Measurements from ENCODE around the gene LPIN3. TPM values are rescaled to one million over a fixed set of nuclear protein-coding genes. Genes with fewer than 3 reads are reported as not detected.

LPIN3 gene
- total RNA-seq, 1 experiment from 2014 or later, result 4.5 TPM

GRCh38 chr20:41395667-41396664 is 55.3 kb downstream of the LPIN3 start:
- Histone ChIP-seq H3K36me3 (replicated peaks; ENCODE audit: control insufficient read depth, insufficient read depth, low read length) (no peaks in the 10 kb centered on the region), H3K27me3 (ENCODE audit: control insufficient read depth, insufficient read depth, low read length) (no peaks in the 10 kb centered on the region), H3K4me3 (ENCODE audit: insufficient read depth, low read depth, low read length) (no peak overlapping the region)
- peak; percentile 82 for DNase-seq

- Histone ChIP-seq H3K27me3 (ENCODE audit: control insufficient read depth, insufficient read depth, low read length) (no peaks in the 10 kb centered on the region), H3K36me3 (replicated peaks; ENCODE audit: control insufficient read depth, insufficient read depth, low read length) (no peaks in the 10 kb centered on the region; the same call in none of the 2 replicates), H3K4me3 (ENCODE audit: insufficient read depth, low read depth, low read length) (no peak overlapping the region)
- DNase-seq, result no peak
Observed at GRCh38 chr20:41398408-41398807, 57.8 kb downstream of the LPIN3 start.

GRCh38 chr20:41403604-41404003 is 63.0 kb downstream of the LPIN3 start:
- H3K36me3 ChIP-seq (replicated peaks; ENCODE audit: control insufficient read depth, insufficient read depth, low read length), result peaks cover 31% of the 10 kb centered on the region
- no peaks in the 10 kb centered on the region for H3K27me3 ChIP-seq (ENCODE audit: control insufficient read depth, insufficient read depth, low read length)

GRCh38 chr20:41405436-41405835 is 64.8 kb downstream of the LPIN3 start:
- H3K27me3 ChIP-seq (ENCODE audit: control insufficient read depth, insufficient read depth, low read length), result no peaks in the 10 kb centered on the region
- no peak overlapping the region for H3K4me3 ChIP-seq (ENCODE audit: insufficient read depth, low read depth, low read length)
- no peak for DNase-seq
- peaks cover 39% of the 10 kb centered on the region for H3K36me3 ChIP-seq (replicated peaks; ENCODE audit: control insufficient read depth, insufficient read depth, low read length)

More at GRCh38 chr20:41403604-41404003, 63.0 kb downstream of the LPIN3 start:
- no peak overlapping the region for H3K4me3 ChIP-seq (ENCODE audit: insufficient read depth, low read depth, low read length)
- no peak for DNase-seq

GRCh38 chr20:41406353-41406752 is 65.7 kb downstream of the LPIN3 start:
- Histone ChIP-seq H3K27me3 (ENCODE audit: control insufficient read depth, insufficient read depth, low read length) (no peaks in the 10 kb centered on the region), H3K4me3 (ENCODE audit: insufficient read depth, low read depth, low read length) (no peak overlapping the region), H3K36me3 (replicated peaks; ENCODE audit: control insufficient read depth, insufficient read depth, low read length) (peaks cover 45% of the 10 kb centered on the region)
- DNase-seq, result no peak

- no peaks in the 10 kb centered on the region for H3K27me3 ChIP-seq (ENCODE audit: control insufficient read depth, insufficient read depth, low read length)
- H3K36me3 ChIP-seq (replicated peaks; ENCODE audit: control insufficient read depth, insufficient read depth, low read length), result peaks cover 50% of the 10 kb centered on the region
- DNase-seq, result no peak
- no peak overlapping the region for H3K4me3 ChIP-seq (ENCODE audit: insufficient read depth, low read depth, low read length)
Observed at GRCh38 chr20:41406896-41407444, 66.3 kb downstream of the LPIN3 start.

- no peak for DNase-seq
- Histone ChIP-seq H3K27me3 (ENCODE audit: control insufficient read depth, insufficient read depth, low read length) (no peaks in the 10 kb centered on the region), H3K36me3 (replicated peaks; ENCODE audit: control insufficient read depth, insufficient read depth, low read length) (peaks cover 54% of the 10 kb centered on the region), H3K4me3 (ENCODE audit: insufficient read depth, low read depth, low read length) (no peak overlapping the region)
Observed at GRCh38 chr20:41407607-41408006, 67.0 kb downstream of the LPIN3 start.

- Histone ChIP-seq H3K4me3 (ENCODE audit: insufficient read depth, low read depth, low read length) (no peak overlapping the region), H3K27me3 (ENCODE audit: control insufficient read depth, insufficient read depth, low read length) (no peaks in the 10 kb centered on the region), H3K36me3 (replicated peaks; ENCODE audit: control insufficient read depth, insufficient read depth, low read length) (peaks cover 57% of the 10 kb centered on the region)
- DNase-seq, result no peak
Observed at GRCh38 chr20:41408156-41408794, 67.7 kb downstream of the LPIN3 start.

- H3K36me3 ChIP-seq (replicated peaks; ENCODE audit: control insufficient read depth, insufficient read depth, low read length), result peaks cover 59% of the 10 kb centered on the region
Observed at GRCh38 chr20:41408986-41409385, 68.4 kb downstream of the LPIN3 start.

More at GRCh38 chr20:41408986-41409385, 68.4 kb downstream of the LPIN3 start:
- Histone ChIP-seq H3K27me3 (ENCODE audit: control insufficient read depth, insufficient read depth, low read length) (no peaks in the 10 kb centered on the region), H3K4me3 (ENCODE audit: insufficient read depth, low read depth, low read length) (no peak overlapping the region)
- no peak for DNase-seq

Other genes with a start within 250 kb of the LPIN3 start
- gene PLCG1, start 203.3 kb upstream of the LPIN3 start, total RNA-seq (2014; rRNA removed; shearing (Covaris generic)), result 132 and 194 TPM in 2 replicates
- gene ZHX3, start 23.1 kb upstream of the LPIN3 start, total RNA-seq (2014; rRNA removed; shearing (Covaris generic)), result 2.5 and 5.1 TPM in 2 replicates
- 6.2 and 7.9 TPM in 2 replicates for gene EMILIN3, start 26.0 kb downstream of the LPIN3 start, total RNA-seq (2014; rRNA removed; shearing (Covaris generic))

All from H7 (cell line).